ENCODE measurements around the gene PAK5.

DNA sequence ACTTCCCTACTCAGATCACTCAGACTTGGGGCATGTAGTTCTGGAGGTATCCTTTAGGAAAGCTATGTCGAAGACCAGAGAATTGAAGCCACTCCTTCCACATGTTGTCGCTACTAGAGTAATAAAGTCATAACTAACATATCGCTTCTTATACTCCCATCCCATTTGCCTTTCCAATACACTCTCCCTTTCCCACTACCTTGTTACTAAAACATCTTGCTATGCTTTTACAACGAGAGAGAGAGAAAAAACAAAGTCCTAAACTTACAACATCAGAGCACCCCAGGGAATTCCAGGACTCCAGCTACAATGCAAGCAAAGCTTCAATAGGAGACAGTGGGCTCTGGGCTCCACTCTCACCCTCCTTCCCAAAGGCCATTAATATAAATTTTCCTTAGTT, 329.6 kb downstream of the PAK5 start:
- TF ChIP-seq NFAT5 (CRISPR knock-in tag; IDR thresholded peaks at IDR 0.05), result no peak
- TF ChIP-seq, protein P1, sequence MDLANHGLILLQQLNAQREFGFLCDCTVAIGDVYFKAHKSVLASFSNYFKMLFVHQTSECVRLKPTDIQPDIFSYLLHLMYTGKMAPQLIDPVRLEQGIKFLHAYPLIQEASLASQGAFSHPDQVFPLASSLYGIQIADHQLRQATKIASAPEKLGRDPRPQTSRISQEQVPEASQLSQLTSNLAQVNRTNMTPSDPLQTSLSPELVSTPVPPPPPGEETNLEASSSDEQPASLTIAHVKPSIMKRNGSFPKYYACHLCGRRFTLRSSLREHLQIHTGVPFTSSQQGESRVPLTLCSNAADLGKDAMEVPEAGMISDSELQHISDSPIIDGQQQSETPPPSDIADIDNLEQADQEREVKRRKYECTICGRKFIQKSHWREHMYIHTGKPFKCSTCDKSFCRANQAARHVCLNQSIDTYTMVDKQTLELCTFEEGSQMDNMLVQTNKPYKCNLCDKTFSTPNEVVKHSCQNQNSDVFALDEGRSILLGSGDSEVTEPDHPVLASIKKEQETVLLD (CRISPR knock-in tag; IDR thresholded peaks at IDR 0.05; ENCODE audit: low read depth), result no peak
- TF ChIP-seq MLX (CRISPR knock-in tag; IDR thresholded peaks at IDR 0.05), result no peak
- no peak for TF ChIP-seq POLR2A (IDR thresholded peaks at IDR 0.05; ENCODE audit: insufficient read depth in 1 of 2, low read depth in 2 of 2, low read length in 2 of 2)
- no peak for TF ChIP-seq KDM1A (CRISPR knock-in tag; IDR thresholded peaks at IDR 0.05)
- TF ChIP-seq NPAS2 (CRISPR knock-in tag; IDR thresholded peaks at IDR 0.05; ENCODE audit: borderline replicate concordance), result no peak
- TF ChIP-seq, protein P2, sequence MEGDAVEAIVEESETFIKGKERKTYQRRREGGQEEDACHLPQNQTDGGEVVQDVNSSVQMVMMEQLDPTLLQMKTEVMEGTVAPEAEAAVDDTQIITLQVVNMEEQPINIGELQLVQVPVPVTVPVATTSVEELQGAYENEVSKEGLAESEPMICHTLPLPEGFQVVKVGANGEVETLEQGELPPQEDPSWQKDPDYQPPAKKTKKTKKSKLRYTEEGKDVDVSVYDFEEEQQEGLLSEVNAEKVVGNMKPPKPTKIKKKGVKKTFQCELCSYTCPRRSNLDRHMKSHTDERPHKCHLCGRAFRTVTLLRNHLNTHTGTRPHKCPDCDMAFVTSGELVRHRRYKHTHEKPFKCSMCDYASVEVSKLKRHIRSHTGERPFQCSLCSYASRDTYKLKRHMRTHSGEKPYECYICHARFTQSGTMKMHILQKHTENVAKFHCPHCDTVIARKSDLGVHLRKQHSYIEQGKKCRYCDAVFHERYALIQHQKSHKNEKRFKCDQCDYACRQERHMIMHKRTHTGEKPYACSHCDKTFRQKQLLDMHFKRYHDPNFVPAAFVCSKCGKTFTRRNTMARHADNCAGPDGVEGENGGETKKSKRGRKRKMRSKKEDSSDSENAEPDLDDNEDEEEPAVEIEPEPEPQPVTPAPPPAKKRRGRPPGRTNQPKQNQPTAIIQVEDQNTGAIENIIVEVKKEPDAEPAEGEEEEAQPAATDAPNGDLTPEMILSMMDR (CRISPR knock-in tag; IDR thresholded peaks at IDR 0.05), result no peak
- TF ChIP-seq CEBPB (IDR thresholded peaks at IDR 0.05; ENCODE audit: borderline replicate concordance, low read depth, low read length), result no peak
- no peak for TF ChIP-seq HNRNPK (IDR thresholded peaks at IDR 0.05; ENCODE audit: low read depth, low read length, poor library complexity, severe bottlenecking)
- TF ChIP-seq NFE2L2 (IDR thresholded peaks at IDR 0.05; ENCODE audit: low read length), result no peak
- no peak for TF ChIP-seq BHLHE40 (IDR thresholded peaks at IDR 0.05; ENCODE audit: low read length)
